ENCODE results near the gene ABCA13. TPM values are rescaled to one million over a fixed set of nuclear protein-coding genes. Genes with fewer than 3 reads are reported as not detected.
A peak's percentile ranks its signal among the peaks of the same experiment; 100 is the strongest.

The ABCA13 gene
- total and polyA plus RNA-seq, 2 donors (not counting 3 experiments of a cell fraction or from before 2014, with no cell fraction given): 0.01 to 0.11 TPM

- Histone ChIP-seq H3K9me1 (replicated peaks; ENCODE audit: control insufficient read depth, extremely low read depth, insufficient read depth, low read length) (no peaks in the 10 kb centered on the region), H2AFZ (ENCODE audit: low read depth, low read length) (no peak overlapping the region), H3K36me3 (ENCODE audit: control insufficient read depth in 2 of 2, extremely low read depth in 1 of 2, insufficient read depth in 2 of 2, low read length in 2 of 2) (no peaks in the 10 kb centered on the region), H3K27ac (ENCODE audit: insufficient read depth, low read depth, low read length) (no peak overlapping the region), H3K9me3 (replicated peaks; ENCODE audit: control insufficient read depth, insufficient read depth, low read length) (no peaks in the 10 kb centered on the region), H3K4me1 (ENCODE audit: control insufficient read depth, extremely low read depth, insufficient read depth, low read length) (no peaks in the 10 kb centered on the region), H4K20me1 (replicated peaks; ENCODE audit: control insufficient read depth, extremely low read depth, insufficient read depth, low read length) (no peaks in the 10 kb centered on the region), H3K9ac (replicated peaks; ENCODE audit: extremely low read depth, insufficient read depth, low read length) (no peak overlapping the region), H3K27me3 (ENCODE audit: control insufficient read depth in 2 of 2, insufficient read depth in 2 of 2, low read length in 2 of 2) (peaks cover 7 to 13% of the 10 kb centered on the region in 2 experiments), H3K4me2 (ENCODE audit: insufficient read depth, low read length) (no peak overlapping the region), H3K4me3 (replicated peaks in 1 of 3; ENCODE audit: insufficient read depth in 1 of 3, low read depth in 1 of 3, low read length in 3 of 3) (no peak overlapping the region), H3K79me2 (ENCODE audit: control insufficient read depth, insufficient read depth, low read length) (no peaks in the 10 kb centered on the region)
- ChIA-PET POLR2A (no interaction called here), CTCF (interaction anchor here (0.5 to 1.8 kb wide), 27 partner anchors 11 to 889 kb away, joined by 3 to 33 read pairs (median 4); partner anchors contain the start of gene PKD1L1)
- no peak for TF ChIP-seq JUN (IDR thresholded peaks at IDR 0.05; ENCODE audit: borderline replicate concordance, insufficient read depth, insufficient read length, low read depth)
- no peak for TF ChIP-seq POLR2A (IDR thresholded peaks at IDR 0.05; ENCODE audit: low read depth, low read length)
- TF ChIP-seq EZH2 (IDR thresholded peaks at IDR 0.05; ENCODE audit: borderline replicate concordance, low read depth, low read length, severe bottlenecking): no peak
- no peak for TF ChIP-seq MYC (IDR thresholded peaks at IDR 0.05; ENCODE audit: low read depth, low read length)
- peak; percentile 53 to 66 for TF ChIP-seq CTCF (IDR thresholded peaks at IDR 0.05; ENCODE audit: extremely low read depth in 1 of 2, insufficient read depth in 1 of 2, low read depth in 1 of 2, low read length in 2 of 2)
- FAIRE-seq (peak; percentile 72), DNase-seq (ENCODE audit: low read depth, low spot score) (peak; percentile 55)
- dilution Hi-C loops (cut with MboI; ENCODE audit: extremely low pct_ligation_motif_present, low sequenced_read_pairs): no loop called here
- intact Hi-C loops (cut with micrococcal nuclease): loop anchor here (1.0 to 10.0 kb wide), 4 partner anchors 44 to 360 kb away; no protein-coding TSS in a partner anchor
- BruUV-seq (replicated peaks): no TSS peak
Measured at GRCh38 chr7:48154792-48155413, 16.4 kb upstream of the ABCA13 start.

- H4K20me1 ChIP-seq (replicated peaks; ENCODE audit: control insufficient read depth, extremely low read depth, insufficient read depth, low read length): no peaks in the 10 kb centered on the region
- intact Hi-C loops (cut with micrococcal nuclease): loop anchor here (10.0 kb wide), 1 partner anchor 364 kb away; no protein-coding TSS in a partner anchor
- no peak overlapping the region for H3K4me3 ChIP-seq (replicated peaks in 1 of 3; ENCODE audit: insufficient read depth in 1 of 3, low read depth in 1 of 3, low read length in 3 of 3)
- dilution Hi-C loops (cut with MboI; ENCODE audit: extremely low pct_ligation_motif_present, low sequenced_read_pairs): no loop called here
- no peaks in the 10 kb centered on the region for H3K36me3 ChIP-seq (ENCODE audit: control insufficient read depth in 2 of 2, extremely low read depth in 1 of 2, insufficient read depth in 2 of 2, low read length in 2 of 2)
- DNase-seq (ENCODE audit: low read depth, low spot score) (no peak), FAIRE-seq (no peak)
- BruUV-seq (replicated peaks): no TSS peak
- TF ChIP-seq MAX (IDR thresholded peaks at IDR 0.05; ENCODE audit: insufficient read depth, insufficient read length): no peak
- no peak for TF ChIP-seq FOS (IDR thresholded peaks at IDR 0.05; ENCODE audit: borderline replicate concordance, insufficient read depth, low read length)
- no peak for TF ChIP-seq JUN (IDR thresholded peaks at IDR 0.05; ENCODE audit: borderline replicate concordance, insufficient read depth, insufficient read length, low read depth)
- no peak overlapping the region for H3K27ac ChIP-seq (ENCODE audit: insufficient read depth, low read depth, low read length)
- no peaks in the 10 kb centered on the region for H3K9me3 ChIP-seq (replicated peaks; ENCODE audit: control insufficient read depth, insufficient read depth, low read length)
- peaks cover 6 to 9% of the 10 kb centered on the region in 2 experiments for H3K27me3 ChIP-seq (ENCODE audit: control insufficient read depth in 2 of 2, insufficient read depth in 2 of 2, low read length in 2 of 2)
- CTCF ChIA-PET: no interaction called here
- no peaks in the 10 kb centered on the region for H3K79me2 ChIP-seq (ENCODE audit: control insufficient read depth, insufficient read depth, low read length)
- no peaks in the 10 kb centered on the region for H3K4me1 ChIP-seq (ENCODE audit: control insufficient read depth, extremely low read depth, insufficient read depth, low read length)
- H3K9me1 ChIP-seq (replicated peaks; ENCODE audit: control insufficient read depth, extremely low read depth, insufficient read depth, low read length): no peaks in the 10 kb centered on the region
- no peak overlapping the region for H3K9ac ChIP-seq (replicated peaks; ENCODE audit: extremely low read depth, insufficient read depth, low read length)
- H3K4me2 ChIP-seq (ENCODE audit: insufficient read depth, low read length): no peak overlapping the region
- no peak overlapping the region for H2AFZ ChIP-seq (ENCODE audit: low read depth, low read length)
- POLR2A ChIA-PET: no interaction called here
Measured at GRCh38 chr7:48158404-48158803, 12.9 kb upstream of the ABCA13 start.
